ENCODE results near the gene ELOF1.

DNA sequence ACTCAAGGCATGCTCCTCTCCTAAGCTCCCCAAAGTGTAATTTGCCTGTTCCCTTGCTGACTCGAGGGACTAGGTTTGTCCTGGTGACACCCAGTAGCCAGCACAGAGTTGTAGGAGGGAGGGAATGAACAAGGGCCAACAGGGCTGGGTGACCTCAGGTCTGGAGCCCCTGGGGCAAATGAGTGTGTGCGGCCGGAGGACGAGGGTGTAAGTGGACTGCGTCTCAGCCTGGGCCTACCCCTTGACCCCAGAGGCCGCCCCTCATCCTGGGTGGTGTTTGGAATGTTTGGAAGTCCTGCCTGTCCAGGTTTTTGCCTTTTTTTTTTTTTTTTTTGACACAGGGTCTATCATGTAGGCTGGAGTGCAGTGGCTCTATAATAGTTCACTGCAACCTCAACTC, 52.1 kb downstream of the ELOF1 start:
- TF ChIP-seq CEBPB (IDR thresholded peaks at IDR 0.05) = no peak
- TF ChIP-seq, protein P1, sequence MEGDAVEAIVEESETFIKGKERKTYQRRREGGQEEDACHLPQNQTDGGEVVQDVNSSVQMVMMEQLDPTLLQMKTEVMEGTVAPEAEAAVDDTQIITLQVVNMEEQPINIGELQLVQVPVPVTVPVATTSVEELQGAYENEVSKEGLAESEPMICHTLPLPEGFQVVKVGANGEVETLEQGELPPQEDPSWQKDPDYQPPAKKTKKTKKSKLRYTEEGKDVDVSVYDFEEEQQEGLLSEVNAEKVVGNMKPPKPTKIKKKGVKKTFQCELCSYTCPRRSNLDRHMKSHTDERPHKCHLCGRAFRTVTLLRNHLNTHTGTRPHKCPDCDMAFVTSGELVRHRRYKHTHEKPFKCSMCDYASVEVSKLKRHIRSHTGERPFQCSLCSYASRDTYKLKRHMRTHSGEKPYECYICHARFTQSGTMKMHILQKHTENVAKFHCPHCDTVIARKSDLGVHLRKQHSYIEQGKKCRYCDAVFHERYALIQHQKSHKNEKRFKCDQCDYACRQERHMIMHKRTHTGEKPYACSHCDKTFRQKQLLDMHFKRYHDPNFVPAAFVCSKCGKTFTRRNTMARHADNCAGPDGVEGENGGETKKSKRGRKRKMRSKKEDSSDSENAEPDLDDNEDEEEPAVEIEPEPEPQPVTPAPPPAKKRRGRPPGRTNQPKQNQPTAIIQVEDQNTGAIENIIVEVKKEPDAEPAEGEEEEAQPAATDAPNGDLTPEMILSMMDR (IDR thresholded peaks at IDR 0.05) = no peak
- TF ChIP-seq POLR2A (IDR thresholded peaks at IDR 0.05; ENCODE audit: low read length) = no peak
- no peak for TF ChIP-seq NR3C1 (IDR thresholded peaks at IDR 0.05)
- TF ChIP-seq HDAC2 (IDR thresholded peaks at IDR 0.05) = no peak
- TF ChIP-seq, protein P2, sequence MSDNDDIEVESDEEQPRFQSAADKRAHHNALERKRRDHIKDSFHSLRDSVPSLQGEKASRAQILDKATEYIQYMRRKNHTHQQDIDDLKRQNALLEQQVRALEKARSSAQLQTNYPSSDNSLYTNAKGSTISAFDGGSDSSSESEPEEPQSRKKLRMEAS (IDR thresholded peaks at IDR 0.05) = no peak
- TF ChIP-seq, protein P3, sequence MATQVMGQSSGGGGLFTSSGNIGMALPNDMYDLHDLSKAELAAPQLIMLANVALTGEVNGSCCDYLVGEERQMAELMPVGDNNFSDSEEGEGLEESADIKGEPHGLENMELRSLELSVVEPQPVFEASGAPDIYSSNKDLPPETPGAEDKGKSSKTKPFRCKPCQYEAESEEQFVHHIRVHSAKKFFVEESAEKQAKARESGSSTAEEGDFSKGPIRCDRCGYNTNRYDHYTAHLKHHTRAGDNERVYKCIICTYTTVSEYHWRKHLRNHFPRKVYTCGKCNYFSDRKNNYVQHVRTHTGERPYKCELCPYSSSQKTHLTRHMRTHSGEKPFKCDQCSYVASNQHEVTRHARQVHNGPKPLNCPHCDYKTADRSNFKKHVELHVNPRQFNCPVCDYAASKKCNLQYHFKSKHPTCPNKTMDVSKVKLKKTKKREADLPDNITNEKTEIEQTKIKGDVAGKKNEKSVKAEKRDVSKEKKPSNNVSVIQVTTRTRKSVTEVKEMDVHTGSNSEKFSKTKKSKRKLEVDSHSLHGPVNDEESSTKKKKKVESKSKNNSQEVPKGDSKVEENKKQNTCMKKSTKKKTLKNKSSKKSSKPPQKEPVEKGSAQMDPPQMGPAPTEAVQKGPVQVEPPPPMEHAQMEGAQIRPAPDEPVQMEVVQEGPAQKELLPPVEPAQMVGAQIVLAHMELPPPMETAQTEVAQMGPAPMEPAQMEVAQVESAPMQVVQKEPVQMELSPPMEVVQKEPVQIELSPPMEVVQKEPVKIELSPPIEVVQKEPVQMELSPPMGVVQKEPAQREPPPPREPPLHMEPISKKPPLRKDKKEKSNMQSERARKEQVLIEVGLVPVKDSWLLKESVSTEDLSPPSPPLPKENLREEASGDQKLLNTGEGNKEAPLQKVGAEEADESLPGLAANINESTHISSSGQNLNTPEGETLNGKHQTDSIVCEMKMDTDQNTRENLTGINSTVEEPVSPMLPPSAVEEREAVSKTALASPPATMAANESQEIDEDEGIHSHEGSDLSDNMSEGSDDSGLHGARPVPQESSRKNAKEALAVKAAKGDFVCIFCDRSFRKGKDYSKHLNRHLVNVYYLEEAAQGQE (IDR thresholded peaks at IDR 0.05) = no peak
- TF ChIP-seq CHD2 (IDR thresholded peaks at IDR 0.05; ENCODE audit: low read length, partially characterized antibody) = no peak
- TF ChIP-seq ESRRA (IDR thresholded peaks at IDR 0.05; ENCODE audit: borderline replicate concordance, low read length) = no peak
- TF ChIP-seq TP53 (CRISPR knock-in tag; IDR thresholded peaks at IDR 0.05) = no peak
- TF ChIP-seq EP300 (IDR thresholded peaks at IDR 0.05) = no peak
- TF ChIP-seq SREBF2 (IDR thresholded peaks at IDR 0.05) = no peak
- TF ChIP-seq, protein P4, sequence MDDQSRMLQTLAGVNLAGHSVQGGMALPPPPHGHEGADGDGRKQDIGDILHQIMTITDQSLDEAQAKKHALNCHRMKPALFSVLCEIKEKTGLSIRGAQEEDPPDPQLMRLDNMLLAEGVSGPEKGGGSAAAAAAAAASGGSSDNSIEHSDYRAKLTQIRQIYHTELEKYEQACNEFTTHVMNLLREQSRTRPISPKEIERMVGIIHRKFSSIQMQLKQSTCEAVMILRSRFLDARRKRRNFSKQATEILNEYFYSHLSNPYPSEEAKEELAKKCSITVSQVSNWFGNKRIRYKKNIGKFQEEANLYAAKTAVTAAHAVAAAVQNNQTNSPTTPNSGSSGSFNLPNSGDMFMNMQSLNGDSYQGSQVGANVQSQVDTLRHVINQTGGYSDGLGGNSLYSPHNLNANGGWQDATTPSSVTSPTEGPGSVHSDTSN (IDR thresholded peaks at IDR 0.05) = no peak
- TF ChIP-seq CBX2 (IDR thresholded peaks at IDR 0.05; ENCODE audit: borderline replicate concordance, low read depth) = no peak
